Muscle of leg (tissue), 11 donors: ENCODE data around the gene EYA3. TPM values are rescaled to one million over a fixed set of nuclear protein-coding genes. Genes with fewer than 3 reads are reported as not detected.
A peak's percentile ranks its signal among the peaks of the same experiment; 100 is the strongest.

Experiments
- DNase-seq: peaks from one replicate; pipeline ENCODE4 v3.0.0; 2013
- H3K27ac ChIP-seq: one replicate; pipeline ENCODE4 v1.5.1; 2013; ENCODE audit warnings: mild to moderate bottlenecking, low read length, control low read depth
- H3K27me3 ChIP-seq: one replicate; pipeline ENCODE4 v1.6.1; 2013; ENCODE audit warnings: low read length; ENCODE audit not compliant: control insufficient read depth, insufficient read depth
- H3K36me3 ChIP-seq: one replicate; pipeline ENCODE4 v1.6.1; 2013; ENCODE audit warnings: low read length; ENCODE audit not compliant: control insufficient read depth, insufficient read depth
- H3K4me1 ChIP-seq: one replicate; pipeline ENCODE4 v1.6.1; 2013; ENCODE audit warnings: low read length; ENCODE audit not compliant: control insufficient read depth, insufficient read depth
- H3K4me3 ChIP-seq: one replicate; pipeline ENCODE4 v1.5.1; 2013; ENCODE audit warnings: low read length, control low read depth
- H3K9me3 ChIP-seq: replicated peaks from 2 replicates; pipeline ENCODE4 v1.6.1; 2013; ENCODE audit warnings: low read depth, low read length; ENCODE audit not compliant: control insufficient read depth
- WGBS: methylation state at CpG from one replicate; pipeline ENCODE4 v1.1.5; 2013; ENCODE audit warnings: missing lambda C conversion rate; ENCODE audit not compliant: insufficient coverage; 5-methylcytosine and 5-hydroxymethylcytosine counted together
- polyA plus RNA-seq, 8 donors: library from polyadenylated mRNA; unstranded; fragments of 120-200 nt; gene quantifications; one replicate each; pipeline versions ENCODE4 v1.2.1 to v1.2.3, GENCODE V29; 2013; ENCODE audit warnings: inconsistent platforms in 1 of 8, low replicate concordance in 1 of 8; ENCODE audit not compliant: insufficient read length in 8 of 8, insufficient read depth in 1 of 8
- total RNA-seq: library from RNA; stranded (reverse); fragments of 120-200 nt; gene quantifications from one replicate; pipeline ENCODE4 v1.2.4, GENCODE V29; 2013

EYA3 gene
- total and polyA plus RNA-seq, 9 donors = 14.0 to 20.2 (median 16.6) TPM

DNA sequence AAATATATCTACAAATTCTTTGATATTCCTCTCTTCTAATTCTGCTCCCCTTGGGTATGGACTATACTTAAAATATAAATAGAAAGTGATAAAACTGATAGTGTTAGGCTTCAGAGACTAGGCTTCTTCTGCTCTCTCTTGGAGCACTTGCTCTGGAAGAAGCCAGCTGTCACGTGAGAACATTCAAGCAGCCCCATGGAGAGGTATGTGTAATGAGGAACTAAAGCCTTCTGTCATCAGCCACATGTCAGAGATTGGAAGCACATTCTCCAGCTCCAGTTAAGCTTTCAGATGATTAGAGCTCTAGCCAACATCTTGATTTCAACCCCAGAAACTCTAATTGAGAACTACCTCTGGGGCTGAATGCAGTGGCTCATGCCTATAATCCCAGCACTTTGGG lies 94.3 kb downstream of the EYA3 start:
- 40% methylated on average over 1 of the region's 1 CpG for WGBS
- H3K4me3 ChIP-seq = no peak overlapping the region
- peak; percentile 54 for DNase-seq
- no peak overlapping the region for H3K27ac ChIP-seq
- no peaks in the 10 kb centered on the region for H3K9me3 ChIP-seq
- no peaks in the 10 kb centered on the region for H3K4me1 ChIP-seq
- H3K36me3 ChIP-seq = peaks cover 38% of the 10 kb centered on the region
- no peaks in the 10 kb centered on the region for H3K27me3 ChIP-seq

DNA sequence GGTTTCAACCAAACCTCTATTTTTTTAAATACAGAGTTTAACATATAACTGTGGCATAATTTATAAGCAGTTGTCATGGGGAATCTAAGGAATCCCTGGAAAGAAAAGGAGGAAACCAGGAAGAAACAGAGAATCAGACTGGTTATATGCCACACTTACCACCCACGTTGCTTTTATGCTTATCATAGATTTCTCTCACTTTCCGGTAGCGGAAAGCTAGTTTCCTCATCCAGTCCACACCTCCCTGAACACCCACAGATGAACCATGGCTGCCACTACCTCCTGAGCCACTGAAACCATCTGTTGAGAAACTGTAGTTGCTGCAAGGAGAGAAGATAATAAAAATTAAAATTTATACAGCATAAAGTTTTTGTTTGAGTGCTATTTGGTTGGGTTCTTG lies 95.2 kb downstream of the EYA3 start:
- Histone ChIP-seq H3K27me3 (no peaks in the 10 kb centered on the region), H3K27ac (no peak overlapping the region), H3K4me3 (no peak overlapping the region), H3K4me1 (no peaks in the 10 kb centered on the region), H3K36me3 (peaks cover 40% of the 10 kb centered on the region), H3K9me3 (no peaks in the 10 kb centered on the region)
- no CpG with 5 or more reads among the region's 3 CpGs for WGBS
- DNase-seq = no peak

DNA sequence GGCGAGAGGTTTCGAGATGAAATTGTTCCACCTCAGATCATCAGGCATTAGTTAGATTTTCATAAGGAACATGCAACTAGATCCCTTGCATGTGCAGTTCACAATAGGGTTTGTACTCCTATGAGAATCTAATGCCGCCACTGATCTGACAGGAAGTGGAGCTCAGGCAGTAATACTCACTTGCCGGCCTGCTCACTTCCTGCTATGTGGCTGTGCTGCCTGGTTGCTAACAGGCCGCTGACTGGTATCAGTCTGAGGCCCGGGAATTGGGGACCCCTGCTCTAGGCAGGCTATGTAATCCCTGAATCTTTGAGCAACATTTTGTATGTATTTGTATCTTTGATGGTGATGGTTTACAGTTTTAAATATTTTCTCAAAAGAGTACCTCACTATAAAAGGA lies 96.1 kb downstream of the EYA3 start:
- peaks cover 41% of the 10 kb centered on the region for H3K36me3 ChIP-seq
- peak overlapping the region; percentile 61 for H3K27ac ChIP-seq
- no peak for DNase-seq
- H3K27me3 ChIP-seq = no peaks in the 10 kb centered on the region
- H3K9me3 ChIP-seq = no peaks in the 10 kb centered on the region
- H3K4me3 ChIP-seq = no peak overlapping the region
- WGBS = 48% methylated on average over 3 of the region's 6 CpGs
- H3K4me1 ChIP-seq = no peaks in the 10 kb centered on the region

DNA sequence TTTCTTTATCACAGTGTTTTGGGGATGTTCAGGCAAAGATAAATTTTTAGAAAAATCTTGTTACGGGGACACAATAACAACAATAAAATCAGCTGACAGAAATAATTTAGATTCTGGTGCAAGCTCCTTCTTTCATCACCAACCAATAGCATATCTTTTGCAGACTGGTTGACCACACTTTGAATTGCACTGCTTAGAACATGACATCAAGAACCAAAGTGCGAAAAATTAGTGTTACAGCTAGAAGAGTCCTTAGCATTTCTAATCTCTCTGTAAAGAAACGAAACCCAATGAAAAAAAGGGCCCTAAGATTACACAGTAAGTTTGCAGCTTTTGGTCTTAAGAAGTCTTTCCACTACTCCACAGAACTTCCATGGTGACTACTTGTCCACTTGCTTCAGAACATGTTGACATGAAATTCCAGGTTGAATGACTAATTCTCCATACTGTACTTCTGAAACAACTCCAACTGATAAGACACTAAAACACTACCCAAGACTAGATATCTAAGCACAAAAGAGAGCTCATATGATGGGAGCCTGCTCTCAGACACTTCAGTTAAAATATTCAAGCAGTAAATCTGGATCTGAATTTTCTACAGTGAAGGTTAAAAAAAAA lies 97.4 kb downstream of the EYA3 start:
- no CpG with 5 or more reads among the region's 3 CpGs for WGBS
- H3K27me3 ChIP-seq = no peaks in the 10 kb centered on the region
- no peak for DNase-seq
- H3K4me3 ChIP-seq = no peak overlapping the region
- H3K36me3 ChIP-seq = peaks cover 42% of the 10 kb centered on the region
- no peaks in the 10 kb centered on the region for H3K4me1 ChIP-seq
- no peak overlapping the region for H3K27ac ChIP-seq
- H3K9me3 ChIP-seq = no peaks in the 10 kb centered on the region

DNA sequence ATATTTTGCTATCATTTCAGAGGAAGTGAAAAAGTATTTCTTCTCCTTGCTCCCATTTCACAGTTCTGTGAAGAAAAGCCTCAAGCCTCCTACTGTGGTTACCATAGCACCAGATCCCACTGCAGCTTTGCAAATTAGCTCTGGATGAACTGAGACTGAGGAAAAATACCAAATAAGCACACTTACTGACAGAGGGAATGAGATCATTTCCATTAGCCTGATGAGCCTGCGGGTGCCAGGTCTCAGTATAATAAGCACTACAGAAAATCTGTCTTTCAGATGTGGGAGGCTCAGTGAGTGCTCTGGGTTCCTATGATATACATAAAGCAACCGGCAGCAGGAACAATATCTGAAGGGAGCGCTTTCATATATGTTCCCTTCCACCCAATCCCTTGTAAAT lies 107.3 kb downstream of the EYA3 start:
- DNase-seq = peak; percentile 89
- no peak overlapping the region for H3K4me3 ChIP-seq
- peak overlapping the region; percentile 38 for H3K27ac ChIP-seq
- no CpG with 5 or more reads among the region's 3 CpGs for WGBS
- no peaks in the 10 kb centered on the region for H3K27me3 ChIP-seq
- peaks cover 3% of the 10 kb centered on the region for H3K4me1 ChIP-seq
- H3K36me3 ChIP-seq = peaks cover 3% of the 10 kb centered on the region
- no peaks in the 10 kb centered on the region for H3K9me3 ChIP-seq

DNA sequence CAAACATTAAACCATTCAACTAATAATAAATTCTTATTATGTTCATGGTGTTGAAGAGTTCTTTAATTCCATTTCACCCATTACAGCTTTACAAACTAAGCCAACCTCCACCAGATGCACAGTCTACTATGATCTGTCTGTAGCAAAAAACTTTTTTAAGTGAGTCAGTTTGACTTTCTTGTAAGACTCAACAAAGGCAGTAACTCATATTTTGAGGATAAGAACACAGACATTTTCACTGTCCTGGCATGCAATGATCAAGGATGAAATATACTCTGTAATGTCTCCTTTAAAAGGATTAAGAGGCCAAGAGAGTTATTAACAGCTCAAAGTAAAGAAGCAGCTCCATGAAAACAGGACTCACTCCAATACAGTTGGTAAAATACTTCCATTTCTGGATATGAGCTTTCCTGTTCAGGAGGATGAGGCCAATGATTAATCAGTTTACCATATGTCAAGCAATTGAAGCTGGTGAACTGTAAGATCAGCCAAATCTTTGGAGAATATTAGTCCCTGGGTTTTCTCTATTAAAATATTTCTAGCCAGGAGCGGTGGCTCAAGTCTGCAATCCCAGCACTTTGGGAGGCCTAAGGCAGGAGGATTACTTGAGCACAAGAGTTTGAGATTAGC lies 108.1 kb downstream of the EYA3 start:
- peaks cover 3% of the 10 kb centered on the region for H3K36me3 ChIP-seq
- no CpG with 5 or more reads among the region's 1 CpG for WGBS

DNA sequence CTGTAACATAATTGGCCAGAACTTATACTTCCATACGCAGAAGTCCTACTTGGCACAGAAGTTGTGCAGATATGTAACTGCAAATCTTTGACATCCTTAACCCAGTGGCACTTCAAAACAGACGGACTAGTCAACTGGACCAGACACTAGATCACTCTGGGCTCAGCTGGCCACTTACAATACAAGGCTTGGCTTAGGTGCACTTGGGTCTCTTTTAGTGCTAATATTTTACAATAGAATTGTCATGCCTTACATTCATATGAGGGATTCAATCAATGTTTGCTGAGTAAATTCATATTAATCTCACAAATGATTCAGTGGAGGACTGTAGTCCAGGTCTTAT lies 108.6 kb downstream of the EYA3 start:
- H3K9me3 ChIP-seq = no peaks in the 10 kb centered on the region
- H3K27me3 ChIP-seq = no peaks in the 10 kb centered on the region
- no CpG with 5 or more reads among the region's 2 CpGs for WGBS
- H3K4me1 ChIP-seq = peaks cover 3% of the 10 kb centered on the region
- no peak overlapping the region for H3K4me3 ChIP-seq
- no peak for DNase-seq
- H3K36me3 ChIP-seq = peaks cover 3% of the 10 kb centered on the region
- H3K27ac ChIP-seq = no peak overlapping the region

More for the DNA sequence above, 108.1 kb downstream of the EYA3 start:
- no peaks in the 10 kb centered on the region for H3K9me3 ChIP-seq
- DNase-seq = peak; percentile 92
- peaks cover 3% of the 10 kb centered on the region for H3K4me1 ChIP-seq
- H3K27ac ChIP-seq = peak overlapping the region; percentile 38
- H3K27me3 ChIP-seq = no peaks in the 10 kb centered on the region
- no peak overlapping the region for H3K4me3 ChIP-seq

DNA sequence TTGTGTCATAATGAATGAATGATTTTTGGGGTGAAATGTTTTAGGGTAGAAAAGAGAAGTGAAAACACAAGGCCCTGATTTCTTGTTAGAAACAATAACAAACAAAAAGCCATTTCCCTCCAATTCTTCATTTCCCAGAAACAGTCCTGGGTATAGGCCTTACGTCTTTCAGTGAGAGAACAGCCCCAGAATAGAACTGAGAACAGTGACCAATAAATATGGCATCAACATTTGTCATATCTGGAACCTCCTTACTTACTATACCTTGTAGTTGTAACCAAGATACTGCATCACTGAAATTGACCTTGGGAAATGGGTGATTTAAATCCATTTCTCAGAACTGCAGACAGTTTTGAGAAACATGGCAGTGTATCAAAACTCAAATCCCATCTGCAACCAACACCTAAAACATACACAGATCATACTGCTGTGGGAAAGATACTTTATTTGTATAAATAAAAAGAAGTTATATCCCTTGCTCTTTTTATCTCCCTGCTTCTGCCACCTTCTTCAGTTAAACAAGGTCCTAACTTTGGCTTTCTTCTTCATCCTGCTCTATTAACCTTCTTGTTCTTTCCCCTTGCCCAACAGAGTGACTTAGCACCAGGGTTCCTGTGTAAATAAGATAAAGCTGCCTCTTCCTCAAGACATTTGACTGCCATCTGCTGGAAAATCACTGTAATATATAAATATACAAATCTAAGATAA lies 109.1 kb downstream of the EYA3 start:
- peak; percentile 72 for DNase-seq
- Histone ChIP-seq H3K27ac (no peak overlapping the region), H3K27me3 (no peaks in the 10 kb centered on the region), H3K4me3 (no peak overlapping the region), H3K9me3 (no peaks in the 10 kb centered on the region), H3K36me3 (peaks cover 7% of the 10 kb centered on the region), H3K4me1 (peaks cover 3% of the 10 kb centered on the region)
- no CpG with 5 or more reads among the region's 1 CpG for WGBS

DNA sequence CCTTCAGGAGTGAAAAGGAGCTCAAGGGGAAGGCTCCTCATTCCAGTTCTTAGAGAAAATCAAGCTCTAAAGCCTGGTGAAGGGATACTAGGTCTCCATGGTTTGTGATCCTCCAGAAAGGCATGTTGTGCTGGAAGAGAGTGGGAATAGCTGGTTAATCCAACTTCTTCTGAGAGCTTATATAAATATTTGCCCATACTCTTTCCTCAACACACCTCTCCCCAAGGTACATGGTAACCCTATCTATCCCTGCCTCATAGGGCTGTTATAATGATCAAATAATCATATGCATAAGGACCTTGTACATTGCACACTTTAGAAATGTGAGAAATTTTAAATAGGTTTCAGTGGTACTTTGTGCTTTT lies 114.0 kb downstream of the EYA3 start:
- H3K27ac ChIP-seq = peak overlapping the region; percentile 47
- H3K27me3 ChIP-seq = no peaks in the 10 kb centered on the region
- H3K9me3 ChIP-seq = no peaks in the 10 kb centered on the region
- H3K36me3 ChIP-seq = peaks cover 23% of the 10 kb centered on the region
- no peak for DNase-seq
- H3K4me3 ChIP-seq = no peak overlapping the region
- H3K4me1 ChIP-seq = peaks cover 19% of the 10 kb centered on the region

DNA sequence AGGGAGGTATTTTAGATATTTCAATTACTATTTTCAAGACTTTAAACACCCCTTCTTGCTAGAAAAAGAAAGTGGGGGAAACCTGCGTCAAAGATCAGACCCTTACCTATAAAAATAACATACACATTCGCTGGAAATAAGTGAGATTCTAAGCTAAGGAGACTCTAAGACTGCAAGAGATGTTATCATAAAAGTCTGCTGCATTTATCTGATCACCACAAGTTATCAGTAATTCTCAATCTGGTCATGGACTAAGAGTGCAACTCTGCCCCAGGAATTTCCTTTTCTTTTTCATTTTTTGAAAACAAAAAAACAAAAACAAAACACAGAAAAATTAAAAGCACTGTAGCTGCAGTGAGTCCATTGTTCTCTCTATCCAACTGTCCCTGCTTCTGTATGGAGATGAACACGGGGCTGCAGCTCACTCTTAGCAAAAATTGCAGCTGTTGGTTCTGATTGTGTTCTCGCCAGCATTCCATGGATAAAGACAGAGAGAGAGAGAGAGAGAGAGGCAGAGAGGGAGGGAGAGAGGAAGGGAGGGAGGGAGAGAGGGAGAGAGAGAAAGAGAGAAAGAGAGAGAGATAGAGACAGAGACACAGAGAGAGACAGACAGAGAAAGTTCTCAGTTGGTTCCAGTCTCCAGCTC lies 114.5 kb downstream of the EYA3 start:
- Histone ChIP-seq H3K27me3 (no peaks in the 10 kb centered on the region), H3K4me1 (peaks cover 19% of the 10 kb centered on the region), H3K27ac (peak overlapping the region; percentile 47), H3K36me3 (peaks cover 23% of the 10 kb centered on the region), H3K9me3 (no peaks in the 10 kb centered on the region), H3K4me3 (no peak overlapping the region)
- DNase-seq = peak; percentile 71
- 39% methylated on average over 2 of the region's 4 CpGs for WGBS
